HG02763 (cell line): ENCODE results near the gene SLC27A5.
"Not testable (repeated sequence)": the region's sequence is repeated elsewhere in the genome, so short reads cannot be mapped to it uniquely, and the experiment has no call there.

Source experiments
- ATAC-seq: cut with Tn5 transposase; IDR thresholded peaks from one replicate; pipeline ENCODE4 v1.9.1; 2021; ENCODE audit warnings: mild to moderate bottlenecking, moderate library complexity; ENCODE audit not compliant: unreplicated experiment

Gene SLC27A5

DNA sequence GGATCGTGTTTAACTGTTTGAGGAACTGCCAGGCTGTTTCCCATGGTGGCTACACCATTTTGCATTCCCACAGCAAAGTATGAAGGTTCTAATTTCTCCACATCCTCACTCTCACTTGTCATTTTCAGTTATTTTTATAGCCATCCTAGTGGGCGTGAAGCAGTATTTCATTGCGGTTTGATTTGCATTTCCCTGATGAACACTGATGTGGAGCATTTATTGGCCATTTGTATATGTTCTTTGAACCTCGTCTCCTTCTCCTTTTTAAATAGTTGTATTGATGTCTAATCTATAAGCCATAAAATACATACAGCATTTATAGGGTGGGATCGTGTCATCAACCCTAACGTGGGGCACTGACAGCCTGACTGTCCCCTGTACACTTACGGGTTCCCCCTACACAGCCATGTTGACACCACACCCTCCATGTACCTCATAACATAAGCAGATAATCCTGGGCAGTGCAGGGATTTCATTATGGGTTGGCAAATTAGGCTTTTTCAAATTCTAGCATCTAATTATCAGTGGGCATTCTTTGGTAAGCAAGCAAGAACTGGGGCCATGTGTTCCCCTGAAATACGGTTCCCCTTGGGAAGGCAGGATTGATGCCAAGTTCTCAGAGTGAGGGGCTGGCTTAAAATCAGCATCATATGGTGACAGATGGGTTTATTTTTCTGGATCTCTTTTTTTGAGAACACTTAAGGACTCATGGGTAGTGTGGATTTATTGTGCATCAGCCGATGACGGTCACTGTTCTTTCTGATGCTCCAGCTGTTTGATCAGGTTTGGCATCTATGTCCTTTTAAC, 19.4 kb upstream of the SLC27A5 start:
- no peak for ATAC-seq

DNA sequence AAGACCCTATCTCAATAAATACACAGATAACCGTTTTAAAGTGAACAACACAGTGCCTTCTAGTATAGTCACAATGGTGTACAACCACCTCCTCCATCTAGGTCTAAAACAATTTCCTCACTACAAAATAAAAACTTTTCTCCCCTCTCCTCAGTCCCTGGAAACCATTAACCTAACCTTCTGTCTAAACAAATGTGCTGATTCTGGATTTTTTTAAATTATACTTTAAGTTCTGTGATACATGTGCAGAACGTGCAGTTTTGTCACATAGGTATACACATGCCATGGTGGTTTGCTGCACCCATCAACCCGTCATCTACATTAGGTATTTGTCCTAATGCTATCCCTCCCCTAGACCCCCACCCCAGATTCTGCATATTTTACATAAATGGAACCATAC, 17.6 kb upstream of the SLC27A5 start:
- ATAC-seq, result no peak

DNA sequence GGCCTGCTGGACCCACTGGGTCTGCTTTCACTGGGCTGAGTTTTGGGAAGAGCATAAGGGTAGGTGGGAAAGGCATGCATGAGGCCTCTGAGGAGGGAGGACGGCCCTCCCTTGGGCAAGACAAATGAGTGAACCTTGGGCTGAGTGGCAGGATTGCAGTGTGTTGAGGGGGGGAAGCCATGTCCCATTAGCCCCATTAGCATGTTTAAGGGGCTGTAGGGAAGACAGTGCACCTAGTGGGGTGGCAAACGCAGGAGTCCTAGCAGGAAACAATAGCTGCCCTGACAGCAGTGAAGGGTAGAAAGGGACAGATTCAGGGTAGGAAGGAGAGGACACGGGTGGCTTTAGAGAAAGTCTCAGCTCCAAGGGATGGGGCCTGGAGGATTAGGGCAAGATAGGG, 10.9 kb upstream of the SLC27A5 start:
- ATAC-seq, result no peak

DNA sequence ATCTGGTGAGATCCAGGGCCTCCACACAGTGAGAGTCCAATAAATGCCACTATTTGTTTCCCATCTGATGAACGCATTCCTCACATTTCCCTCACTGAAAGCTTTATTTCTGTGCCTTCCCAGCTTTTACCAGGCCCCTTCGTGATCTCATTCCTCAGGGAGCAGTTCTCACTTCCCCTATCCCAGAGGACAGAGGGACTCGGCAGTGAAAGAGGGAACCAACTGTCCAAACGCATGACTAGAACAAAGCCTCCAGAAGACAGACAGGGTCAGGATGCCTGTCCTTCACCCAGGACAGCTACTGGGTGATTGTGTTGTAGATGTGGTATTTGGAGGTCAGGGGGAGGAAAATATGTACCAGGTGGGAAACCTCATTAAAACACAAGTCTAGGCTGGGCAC, 9.9 kb upstream of the SLC27A5 start:
- ATAC-seq, result no peak

DNA sequence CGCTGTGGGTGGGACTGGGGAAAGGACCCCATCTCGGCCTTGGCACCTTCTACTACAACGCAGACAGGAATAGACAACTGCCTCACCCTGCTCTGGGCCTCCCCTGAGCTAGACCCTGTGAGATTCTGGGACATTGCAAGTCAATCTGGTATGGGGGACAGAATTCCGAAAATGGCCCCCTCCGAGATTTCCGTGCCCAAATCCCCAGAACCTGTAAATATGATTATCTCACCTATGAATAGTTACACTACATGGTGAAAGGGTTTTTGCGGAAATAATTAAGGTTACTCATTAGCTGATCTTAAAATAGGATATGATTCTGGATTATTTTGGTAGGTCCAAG, 8.4 kb upstream of the SLC27A5 start:
- ATAC-seq, result no peak

DNA sequence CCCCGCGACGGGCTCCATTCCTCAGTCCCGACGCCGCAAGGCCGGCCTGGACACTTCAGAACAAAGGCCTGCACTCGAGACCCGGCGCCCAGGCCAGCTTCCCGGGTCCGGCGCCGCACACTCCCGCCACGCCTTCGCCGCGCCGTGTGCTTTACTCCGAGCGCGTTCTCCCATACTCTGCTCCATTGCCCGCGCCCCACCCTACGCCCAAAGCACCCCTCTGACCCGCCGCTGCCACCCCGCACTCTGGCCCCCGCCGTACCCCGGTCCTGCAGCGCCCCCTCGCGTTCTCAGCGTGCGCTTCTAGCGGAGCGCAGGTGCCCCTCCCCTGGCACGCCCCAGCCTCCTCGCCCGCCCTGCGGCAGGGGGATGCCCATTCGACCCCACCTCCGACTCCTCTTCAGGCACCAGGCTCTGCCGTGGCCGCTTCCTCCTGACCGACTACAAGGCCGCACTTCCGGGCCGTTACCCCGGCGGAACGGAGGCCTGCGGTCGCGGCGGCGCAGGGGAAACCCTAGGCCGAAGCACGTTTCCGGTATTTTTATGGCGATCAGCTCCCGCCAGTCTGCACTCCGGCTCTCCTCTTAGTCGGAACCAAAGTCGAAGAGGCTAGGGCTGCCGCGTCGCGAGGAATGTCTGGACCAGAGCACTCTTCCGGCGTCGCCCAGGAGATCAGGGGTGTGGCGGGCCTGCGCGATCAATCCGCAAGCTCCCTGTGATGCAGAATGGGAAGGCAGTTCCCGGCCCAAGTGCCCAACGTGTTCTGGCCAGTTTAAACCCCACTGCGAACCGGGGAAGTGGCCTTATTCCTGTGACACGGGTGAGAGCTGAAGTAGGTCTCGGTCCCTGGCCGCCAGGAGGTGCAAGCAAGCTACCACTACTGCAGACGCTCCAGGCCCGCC, 7.8 kb upstream of the SLC27A5 start, which contains the start of gene ZBTB45:
Gene ZBTB45, minus strand, starts transcription at position 456 of the 902 bp plus-strand sequence. CDS start 2,137 bp downstream, outside the sequence.
- ATAC-seq, result peak; percentile 82

DNA sequence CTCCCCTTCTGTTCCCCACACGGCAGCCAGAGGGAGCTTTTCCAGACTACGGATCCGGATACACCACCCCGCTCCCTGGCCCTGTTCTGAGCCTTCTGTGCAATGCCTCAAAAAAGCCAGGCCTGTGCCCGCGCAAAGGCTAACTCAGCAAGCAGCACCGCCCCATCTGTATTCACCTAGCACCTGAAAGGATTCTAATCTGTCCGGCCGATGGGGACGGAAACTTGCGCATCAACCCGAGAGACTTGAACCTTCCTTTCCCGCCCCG, 7.2 kb upstream of the SLC27A5 start:
- no peak for ATAC-seq

DNA sequence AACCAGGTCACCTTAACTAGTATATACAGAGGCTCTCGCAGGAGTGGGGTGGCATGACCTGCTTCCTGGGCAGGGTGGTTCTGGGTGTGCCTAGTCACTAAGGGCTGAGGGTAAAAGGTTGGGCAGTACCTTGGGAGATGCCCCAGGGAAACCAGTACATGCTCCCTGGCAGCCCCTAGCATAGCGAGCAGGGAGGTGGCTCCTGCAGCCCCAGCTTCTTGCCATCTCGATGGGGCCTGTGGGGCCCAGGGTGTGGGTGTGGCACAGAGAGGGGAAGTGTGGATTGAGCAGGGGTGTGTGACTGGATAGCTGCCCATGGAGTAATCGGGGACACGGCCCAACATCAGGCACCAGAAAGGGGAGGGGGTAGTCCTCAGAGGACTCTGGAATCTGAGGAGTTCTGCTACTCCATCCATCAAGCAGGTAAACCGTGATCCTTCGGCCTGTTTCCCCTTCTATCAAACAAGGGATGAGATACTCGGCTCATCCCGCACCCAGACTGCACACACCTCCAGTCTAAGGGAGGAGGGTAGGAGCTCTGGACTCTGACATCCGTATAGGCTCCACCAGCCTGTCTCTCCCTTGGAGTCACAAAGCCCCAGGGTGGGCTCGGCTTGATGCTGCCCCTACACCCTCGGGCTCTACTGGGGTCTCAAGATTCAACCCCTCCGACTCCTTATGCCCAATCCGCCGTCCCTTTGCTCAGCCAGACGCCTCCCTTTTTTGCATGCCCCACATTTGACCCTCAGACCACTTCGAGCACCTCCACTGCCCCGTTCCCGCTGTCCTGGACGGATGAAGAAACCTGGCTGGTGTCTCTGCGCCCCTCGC, 6.7 kb upstream of the SLC27A5 start:
- no peak for ATAC-seq

DNA sequence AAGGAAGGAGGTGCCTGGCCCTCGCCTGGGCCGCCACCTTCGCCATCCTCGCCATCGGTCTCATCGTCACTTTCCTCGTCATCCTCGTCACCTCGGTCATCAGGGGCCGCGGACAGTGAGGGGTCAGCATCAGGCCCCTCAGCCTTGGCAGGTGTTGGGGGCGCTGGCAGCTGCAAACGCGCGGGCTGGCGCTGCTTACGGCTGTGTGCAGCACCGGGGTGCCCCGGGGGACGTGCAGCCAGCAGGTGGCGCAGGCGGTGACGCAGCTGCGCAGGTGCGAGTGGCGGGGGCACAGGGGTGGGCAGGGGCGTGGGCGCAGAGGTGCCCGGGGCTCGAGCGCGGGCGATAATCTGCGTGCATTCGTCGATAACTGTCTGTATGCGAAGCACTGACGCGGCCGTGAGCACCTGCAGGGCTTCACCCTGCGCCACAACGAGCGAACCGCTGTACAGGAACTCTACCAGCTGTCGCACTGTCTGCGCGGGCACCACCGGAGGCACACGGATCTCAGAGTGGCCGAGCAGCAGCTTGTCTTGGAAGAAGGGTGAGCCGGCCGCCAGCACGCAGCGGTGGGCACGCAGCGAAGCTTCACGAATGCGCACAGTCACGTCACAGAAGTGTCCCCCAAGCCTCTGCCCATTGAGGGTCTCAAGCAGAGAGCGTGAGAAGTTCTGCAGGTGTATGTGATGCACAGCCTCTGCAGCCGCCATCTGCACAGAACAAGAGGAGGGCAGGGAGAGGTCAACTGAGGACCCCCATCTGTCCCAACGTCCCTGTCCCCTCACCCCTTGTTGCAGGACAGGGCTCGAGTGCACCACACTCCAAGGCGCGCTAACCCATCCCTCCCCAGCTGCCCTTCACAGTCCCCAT, 5.4 kb upstream of the SLC27A5 start:
- ATAC-seq, result no peak

DNA sequence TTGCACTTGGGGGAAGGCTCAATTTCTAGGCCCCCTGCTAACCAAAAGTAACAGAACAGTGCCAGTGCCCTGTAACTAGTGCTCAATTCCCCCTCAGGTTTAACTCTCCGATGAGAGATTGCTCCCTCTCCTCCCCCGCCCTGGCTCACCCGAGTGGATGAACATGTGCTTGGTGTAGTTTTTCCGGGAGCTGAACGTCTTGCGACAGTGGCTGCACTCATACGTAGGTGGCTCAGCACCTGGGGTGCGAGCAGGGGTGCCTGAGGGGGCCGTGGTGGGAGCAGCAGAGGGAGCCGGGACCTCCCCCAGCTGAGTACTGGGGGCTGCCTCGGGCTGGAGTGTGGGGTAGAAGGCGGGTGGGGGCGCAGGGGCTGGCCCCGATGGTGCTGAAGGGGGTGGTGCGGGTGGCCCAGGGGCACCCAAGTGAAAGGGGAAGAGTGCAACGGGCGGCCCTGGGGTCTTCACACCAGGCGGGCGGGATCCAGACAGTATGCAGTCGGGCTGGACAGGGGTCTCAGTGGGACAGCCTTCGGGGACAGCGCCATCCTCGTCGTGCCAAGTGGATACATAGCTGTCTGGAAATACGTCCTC, 4.5 kb upstream of the SLC27A5 start:
- no peak for ATAC-seq

DNA sequence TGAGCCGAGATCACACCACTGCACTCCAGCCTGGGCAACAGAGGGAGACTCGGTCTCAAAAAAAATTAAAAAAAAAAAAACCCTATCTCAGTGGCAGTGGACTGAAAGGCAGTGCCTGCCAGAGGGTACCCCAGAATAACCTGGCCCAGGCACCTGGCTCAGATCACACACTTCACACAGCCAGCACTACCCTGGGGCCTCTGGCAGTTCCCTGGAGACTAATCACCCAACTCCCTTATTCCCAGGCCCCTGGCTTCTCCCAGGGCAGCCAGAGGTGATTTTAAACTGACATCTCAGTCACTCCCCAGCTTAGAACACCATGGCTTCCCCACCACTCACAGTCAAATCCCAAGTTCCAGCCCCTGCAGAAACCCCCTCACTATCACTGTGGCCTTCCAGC, 3.5 kb upstream of the SLC27A5 start:
- no peak for ATAC-seq

DNA sequence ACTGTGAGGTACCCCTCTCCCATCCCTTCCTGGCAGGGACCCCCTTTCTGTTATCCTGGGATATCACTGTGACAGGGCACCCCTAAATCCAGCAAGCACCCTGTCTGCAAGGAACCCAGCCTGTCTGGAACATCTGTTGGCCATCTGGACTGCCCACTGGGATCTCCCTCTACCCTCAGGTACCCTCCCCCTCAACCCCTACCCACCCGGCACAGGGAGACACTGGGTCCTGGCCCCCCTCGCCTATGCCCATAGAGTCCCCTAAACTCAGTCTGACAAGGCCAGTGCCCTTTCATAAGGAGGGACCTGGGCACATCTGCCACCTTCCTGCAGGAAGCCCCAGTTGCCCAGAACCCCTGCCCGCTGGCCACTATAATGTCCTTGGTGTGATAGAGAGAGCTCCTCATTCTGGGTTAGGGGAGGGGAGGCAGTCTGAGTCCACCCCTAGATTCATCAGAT, 2.8 kb upstream of the SLC27A5 start:
- no peak for ATAC-seq

DNA sequence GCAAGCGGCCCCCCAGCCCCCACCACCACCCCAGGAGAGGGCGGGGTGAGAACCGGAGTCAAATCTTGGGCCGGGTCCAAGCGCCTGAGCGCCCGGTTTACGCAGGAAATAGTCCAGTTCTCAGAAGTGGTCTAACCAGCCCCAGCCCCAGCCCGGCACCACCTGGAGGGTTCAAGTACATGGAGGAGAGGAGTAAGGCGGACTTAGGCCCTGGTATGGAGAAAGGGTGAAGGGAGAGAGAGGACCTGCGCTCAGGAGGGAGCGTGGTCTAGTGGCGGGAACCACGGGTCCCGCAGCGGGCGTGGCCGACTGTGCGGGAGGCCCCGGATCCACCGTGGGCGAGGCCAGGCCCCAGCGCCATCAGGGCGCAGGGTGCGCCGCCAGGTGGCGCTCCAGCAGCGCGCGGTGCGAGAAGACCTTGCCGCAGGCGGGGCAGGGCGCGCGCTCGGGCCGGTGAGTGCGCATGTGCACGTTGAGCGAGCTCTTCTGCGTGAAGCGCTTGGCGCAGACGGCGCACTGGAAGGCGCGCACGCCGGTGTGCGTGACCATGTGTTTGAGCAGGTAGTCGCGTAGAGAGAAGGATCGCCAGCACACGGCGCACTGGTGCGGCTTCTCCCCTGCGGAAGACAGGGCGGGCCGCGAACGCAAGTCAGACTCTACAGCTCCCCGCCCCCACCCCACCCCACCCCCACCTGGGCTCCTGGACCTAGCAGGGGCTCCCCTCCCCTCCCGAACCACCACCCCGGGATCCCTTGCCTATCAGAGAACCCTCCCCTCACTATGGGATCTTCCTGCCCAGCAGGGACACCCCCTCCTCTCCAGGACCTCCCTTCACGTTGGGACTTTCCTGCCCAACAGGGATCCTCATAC, 2.1 kb upstream of the SLC27A5 start:
- ATAC-seq, result peak; percentile 72

DNA sequence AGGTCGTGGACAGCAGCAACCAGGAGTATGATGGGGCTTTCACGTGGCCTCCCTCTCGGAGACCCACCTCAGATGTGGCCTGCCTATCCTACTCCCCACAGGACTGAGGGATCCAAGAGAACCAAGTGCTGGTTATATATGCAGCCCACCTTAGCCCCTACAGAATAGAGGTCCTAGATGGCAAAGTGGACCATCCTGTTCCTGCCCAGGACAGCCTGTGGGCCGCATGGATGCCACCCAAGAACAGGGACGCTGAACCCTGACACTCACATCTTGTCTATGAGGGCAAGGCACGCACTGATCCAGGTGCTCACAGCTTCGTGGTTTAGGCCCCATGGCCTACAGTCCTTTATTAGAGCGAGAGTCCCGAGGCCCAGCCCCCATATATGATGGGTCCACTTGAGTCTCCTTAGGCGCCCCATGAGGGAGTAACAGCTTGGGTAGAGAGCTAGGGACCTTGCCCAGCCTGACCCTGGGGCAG, 1.5 kb upstream of the SLC27A5 start:
- ATAC-seq, result no peak

DNA sequence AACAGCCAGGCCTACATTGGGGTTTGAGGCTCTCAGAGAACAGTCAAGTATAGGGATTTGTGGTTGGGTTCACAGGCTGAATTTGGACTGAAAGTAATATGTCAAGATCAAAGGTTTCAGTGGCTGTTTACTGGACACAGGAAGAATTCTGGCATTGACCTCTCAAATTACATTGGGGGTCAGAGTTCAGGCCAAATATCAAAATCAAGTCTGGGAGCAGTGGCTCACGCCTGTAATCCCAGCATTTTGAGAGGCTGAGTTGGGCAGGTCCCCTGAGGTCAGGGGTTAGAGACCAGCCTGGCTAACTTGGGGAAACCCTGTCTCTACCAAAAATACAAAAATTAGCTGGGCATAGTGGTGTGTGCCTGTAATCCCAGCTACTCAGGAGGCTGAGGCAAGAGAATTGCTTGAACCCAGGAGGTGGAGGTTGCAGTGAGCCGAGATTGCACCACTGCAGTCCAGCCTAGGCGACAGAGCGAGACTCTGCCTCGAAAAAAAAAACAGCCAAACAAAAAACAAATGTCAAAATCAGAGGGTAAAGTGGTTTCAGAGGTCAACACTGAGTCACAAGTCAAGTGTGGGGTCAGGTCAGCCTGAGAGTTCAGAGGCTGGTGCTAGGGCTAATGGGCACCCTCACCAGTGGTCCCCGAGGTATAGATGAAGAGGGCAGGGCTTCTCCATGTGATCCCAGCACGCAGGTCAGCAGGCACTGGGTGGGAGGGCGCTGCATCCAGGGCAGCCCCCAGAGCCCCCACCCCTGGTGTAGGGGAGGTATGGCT, 1.5 kb downstream of the SLC27A5 start:
- no peak for ATAC-seq

DNA sequence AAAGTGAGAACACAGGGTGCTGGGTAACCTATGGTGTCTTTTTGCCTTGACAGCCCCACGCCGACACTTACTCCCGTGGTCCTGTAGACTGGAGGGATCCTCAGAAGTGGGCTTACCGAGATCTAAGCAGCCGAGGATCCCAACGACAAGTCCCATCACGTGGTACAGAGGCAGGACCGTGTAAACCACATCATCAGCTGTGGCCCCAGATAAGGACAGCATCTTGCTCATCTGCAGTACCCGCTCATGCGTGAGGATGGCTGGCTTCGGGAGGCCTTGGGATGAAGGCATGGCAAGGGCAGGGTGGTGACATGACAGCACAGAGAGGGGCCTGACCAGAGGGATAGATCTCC, 2.1 kb downstream of the SLC27A5 start:
- no peak for ATAC-seq

DNA sequence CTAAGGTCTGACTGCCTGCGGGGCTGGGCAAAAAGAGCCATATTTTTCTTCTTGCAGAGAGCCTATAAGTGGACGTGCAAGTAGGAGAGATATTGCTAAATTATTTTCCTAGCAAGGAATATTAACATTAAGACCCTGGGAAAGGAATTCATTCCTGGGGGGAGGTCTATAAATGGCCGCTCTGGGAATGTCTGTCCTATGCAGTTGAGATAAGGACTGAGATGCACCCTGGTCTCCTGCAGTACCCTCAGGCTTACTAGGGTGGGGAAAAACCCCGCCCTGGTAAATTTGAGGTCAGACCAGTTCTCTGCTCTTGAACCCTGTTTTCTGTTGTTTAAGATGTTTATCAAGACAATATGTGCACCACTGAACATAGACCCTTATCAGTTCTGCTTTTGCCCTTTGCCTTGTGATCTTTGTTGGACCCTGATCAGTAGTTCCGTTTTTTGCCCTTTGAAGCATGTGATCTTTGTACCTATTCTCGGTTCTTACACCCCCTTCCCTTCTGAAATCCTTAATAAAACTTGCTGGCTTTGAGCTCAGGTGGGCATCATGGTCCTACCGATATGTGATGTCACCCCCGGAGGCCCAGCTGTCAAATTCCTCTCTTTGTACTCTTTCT, 4.1 kb downstream of the SLC27A5 start:
- not testable (repeated sequence) for ATAC-seq

DNA sequence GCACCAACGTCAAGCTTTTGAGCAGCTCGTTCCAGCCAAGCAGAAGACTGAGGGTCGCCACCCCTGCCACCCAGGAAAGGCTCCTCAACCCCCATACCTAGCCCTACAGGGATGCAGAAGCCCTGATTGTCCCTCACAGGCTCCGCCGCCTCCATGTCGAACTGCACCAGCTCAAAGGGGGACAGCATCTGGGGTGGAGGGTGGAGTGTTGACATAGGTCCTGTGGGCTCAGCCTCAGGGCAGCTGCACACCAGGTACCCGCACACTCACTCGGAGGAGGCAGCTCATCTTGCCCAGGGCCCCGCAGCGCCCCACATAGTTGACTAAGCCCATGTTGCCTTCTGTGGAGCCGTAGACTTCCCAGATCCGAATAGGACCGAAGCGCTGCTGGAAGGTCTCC, 11.6 kb downstream of the SLC27A5 start:
- no peak for ATAC-seq
